Osteocyte (in vitro differentiated cells): ENCODE data around the gene DIP2C. TPM values are rescaled to one million over a fixed set of nuclear protein-coding genes. Genes with fewer than 3 reads are reported as not detected.
"Not testable (repeated sequence)": the region's sequence is repeated elsewhere in the genome, so short reads cannot be mapped to it uniquely, and the experiment has no call there.

Experiments used
- DNase-seq: peaks from one replicate; pipeline ENCODE4 v3.0.0; 2021; ENCODE audit warnings: mixed read lengths; ENCODE audit not compliant: unreplicated experiment; ENCODE audit errors: extremely low spot score
- H3K27ac Mint-ChIP-seq: one replicate; pipeline ENCODE4 v1.8.0; 2021; ENCODE audit warnings: mild to moderate bottlenecking, mixed read lengths; ENCODE audit not compliant: unreplicated experiment
- H3K27me3 Mint-ChIP-seq: one replicate; pipeline ENCODE4 v1.8.0; 2021; ENCODE audit warnings: mixed read lengths; ENCODE audit not compliant: unreplicated experiment
- H3K36me3 Mint-ChIP-seq: one replicate; pipeline ENCODE4 v1.8.0; 2021; ENCODE audit warnings: mixed read lengths; ENCODE audit not compliant: unreplicated experiment
- H3K4me1 Mint-ChIP-seq: one replicate; pipeline ENCODE4 v1.8.0; 2021; ENCODE audit warnings: mixed read lengths; ENCODE audit not compliant: unreplicated experiment
- H3K4me3 Mint-ChIP-seq: one replicate; pipeline ENCODE4 v1.8.0; 2021; ENCODE audit warnings: mild to moderate bottlenecking, moderate library complexity, mixed read lengths; ENCODE audit not compliant: unreplicated experiment
- H3K9me3 Mint-ChIP-seq: one replicate; pipeline ENCODE4 v1.8.0; 2021; ENCODE audit warnings: mixed read lengths; ENCODE audit not compliant: unreplicated experiment
- CTCF ChIP-seq: fragments of 200-600 bp; sonication (generic); IDR thresholded peaks from 2 replicates; pipeline ENCODE4 v1.5.0; 2021; ENCODE audit warnings: antibody characterized with exemption, mild to moderate bottlenecking, moderate library complexity
- total RNA-seq: library from RNA; stranded (reverse); gene quantifications from 2 replicates; pipeline ENCODE4 v1.2.1, GENCODE V29; 2021

The DIP2C gene
- total RNA-seq, 1 donor from 2014 or later = 36.8 TPM

GRCh38 chr10:368579-369220 lies 320.8 kb downstream of the DIP2C start:
- DNase-seq = no peak
- no peak overlapping the region for H3K4me3 Mint-ChIP-seq
- H3K27me3 Mint-ChIP-seq = no peaks in the 10 kb centered on the region
- no peaks in the 10 kb centered on the region for H3K9me3 Mint-ChIP-seq
- H3K27ac Mint-ChIP-seq = peak overlapping the region; percentile 61
- peaks cover 27% of the 10 kb centered on the region for H3K36me3 Mint-ChIP-seq
- peaks cover 59% of the 10 kb centered on the region for H3K4me1 Mint-ChIP-seq
- TF ChIP-seq CTCF = no peak

GRCh38 chr10:368107-368506 lies 321.4 kb downstream of the DIP2C start:
- DNase-seq, H3K9me3 Mint-ChIP-seq, H3K4me3 Mint-ChIP-seq, H3K27me3 Mint-ChIP-seq: not testable (repeated sequence)
- peak overlapping the region; percentile 31 for H3K27ac Mint-ChIP-seq
- H3K36me3 Mint-ChIP-seq = peaks cover 30% of the 10 kb centered on the region
- H3K4me1 Mint-ChIP-seq = peaks cover 53% of the 10 kb centered on the region

- H3K9me3 Mint-ChIP-seq = no peaks in the 10 kb centered on the region
- no peak overlapping the region for H3K4me3 Mint-ChIP-seq
- H3K27me3 Mint-ChIP-seq = no peaks in the 10 kb centered on the region
- DNase-seq = no peak
- H3K36me3 Mint-ChIP-seq = peaks cover 31% of the 10 kb centered on the region
- TF ChIP-seq CTCF = no peak
- H3K4me1 Mint-ChIP-seq = peaks cover 48% of the 10 kb centered on the region
- no peak overlapping the region for H3K27ac Mint-ChIP-seq
Measured at GRCh38 chr10:367636-368035, 321.8 kb downstream of the DIP2C start.

- H3K4me1 Mint-ChIP-seq = peaks cover 43% of the 10 kb centered on the region
- H3K9me3 Mint-ChIP-seq = no peaks in the 10 kb centered on the region
- no peak overlapping the region for H3K4me3 Mint-ChIP-seq
- no peak for TF ChIP-seq CTCF
- no peak for DNase-seq
- no peaks in the 10 kb centered on the region for H3K27me3 Mint-ChIP-seq
- H3K27ac Mint-ChIP-seq = no peak overlapping the region
- peaks cover 43% of the 10 kb centered on the region for H3K36me3 Mint-ChIP-seq
Measured at GRCh38 chr10:366186-366585, 323.3 kb downstream of the DIP2C start.

GRCh38 chr10:364267-364775 lies 325.1 kb downstream of the DIP2C start:
- H3K27ac Mint-ChIP-seq = no peak overlapping the region
- H3K9me3 Mint-ChIP-seq = no peaks in the 10 kb centered on the region
- no peaks in the 10 kb centered on the region for H3K27me3 Mint-ChIP-seq
- peaks cover 52% of the 10 kb centered on the region for H3K36me3 Mint-ChIP-seq
- no peak for DNase-seq
- peaks cover 24% of the 10 kb centered on the region for H3K4me1 Mint-ChIP-seq
- H3K4me3 Mint-ChIP-seq = no peak overlapping the region
- TF ChIP-seq CTCF = no peak
